ENCODE data around the gene HSF5. TPM values are rescaled to one million over a fixed set of nuclear protein-coding genes. Genes with fewer than 3 reads are reported as not detected.

Gene HSF5
- total and polyA plus RNA-seq, 7 donors, result under 0.01 to 0.29 TPM; not detected in 5

- TF ChIP-seq EP300 (IDR thresholded peaks at IDR 0.05) (no peak), POLR2AphosphoS5 (IDR thresholded peaks at IDR 0.05) (no peak)
- H3K4me1 ChIP-seq, result no peaks in the 10 kb centered on the region
- no peak overlapping the region for H3K27ac ChIP-seq
- no peaks in the 10 kb centered on the region for H3K9me3 ChIP-seq
- H3K4me3 ChIP-seq, result no peak overlapping the region
- 85 to 95% methylated on average over 6 of the region's 6 CpGs for WGBS, 2 donors
- H3K36me3 ChIP-seq, result no peaks in the 10 kb centered on the region
- intact Hi-C loops (cut with DNase I), result no loop called here
- H3K27me3 ChIP-seq, result peaks cover 0 to 5% (median 0%) of the 10 kb centered on the region in 3 donors
- DNase-seq, result no peak
Measured at GRCh38 chr17:58470356-58470755, 17.9 kb downstream of the HSF5 start.

GRCh38 chr17:58468944-58469343 is 19.3 kb downstream of the HSF5 start:
- no peak for TF ChIP-seq POLR2AphosphoS5 (IDR thresholded peaks at IDR 0.05)
- no peak for TF ChIP-seq EP300 (IDR thresholded peaks at IDR 0.05)
- no peak for TF ChIP-seq POLR2A (IDR thresholded peaks at IDR 0.05)
- no peak for TF ChIP-seq CTCF (IDR thresholded peaks at IDR 0.05)
- 71 to 81% methylated on average over 3 of the region's 3 CpGs for WGBS, 2 donors
- H3K27ac ChIP-seq, result no peak overlapping the region
- no peaks in the 10 kb centered on the region for H3K9me3 ChIP-seq
- no peaks in the 10 kb centered on the region for H3K4me1 ChIP-seq
- peaks cover 0 to 5% (median 0%) of the 10 kb centered on the region in 3 donors for H3K27me3 ChIP-seq
- DNase-seq, result no peak
- H3K4me3 ChIP-seq, result no peak overlapping the region
- intact Hi-C loops (cut with DNase I), result no loop called here
- H3K36me3 ChIP-seq, result no peaks in the 10 kb centered on the region

GRCh38 chr17:58455491-58455890 is 32.7 kb downstream of the HSF5 start:
- H3K4me3 ChIP-seq, result no peak overlapping the region
- no peaks in the 10 kb centered on the region for H3K36me3 ChIP-seq
- H3K27ac ChIP-seq, result no peak overlapping the region
- H3K9me3 ChIP-seq, result no peaks in the 10 kb centered on the region
- H3K4me1 ChIP-seq, result no peaks in the 10 kb centered on the region
- no peak for DNase-seq
- intact Hi-C loops (cut with DNase I), result no loop called here
- H3K27me3 ChIP-seq, result no peaks in the 10 kb centered on the region
- TF ChIP-seq POLR2AphosphoS5 (IDR thresholded peaks at IDR 0.05) (no peak), CTCF (IDR thresholded peaks at IDR 0.05) (no peak)

- no peak for DNase-seq
- Histone ChIP-seq H3K36me3 (no peaks in the 10 kb centered on the region), H3K27ac (no peak overlapping the region), H3K27me3 (no peaks in the 10 kb centered on the region), H3K4me1 (no peaks in the 10 kb centered on the region), H3K9me3 (no peaks in the 10 kb centered on the region), H3K4me3 (no peak overlapping the region)
- TF ChIP-seq EP300 (IDR thresholded peaks at IDR 0.05), result no peak
- no peak for TF ChIP-seq CTCF (IDR thresholded peaks at IDR 0.05)
- no peak for TF ChIP-seq POLR2AphosphoS5 (IDR thresholded peaks at IDR 0.05)
- TF ChIP-seq POLR2A (IDR thresholded peaks at IDR 0.05), result no peak
- intact Hi-C loops (cut with DNase I), result no loop called here
- WGBS, 2 donors, result 87 to 96% methylated on average over 1 of the region's 1 CpG
Measured at GRCh38 chr17:58452738-58453137, 35.5 kb downstream of the HSF5 start.

- Histone ChIP-seq H3K9me3 (no peaks in the 10 kb centered on the region), H3K4me1 (no peaks in the 10 kb centered on the region), H3K36me3 (no peaks in the 10 kb centered on the region), H3K27me3 (no peaks in the 10 kb centered on the region), H3K4me3 (no peak overlapping the region), H3K27ac (no peak overlapping the region)
- WGBS, 2 donors, result 71 to 81% methylated on average over 9 of the region's 9 CpGs
- no peak for TF ChIP-seq EP300 (IDR thresholded peaks at IDR 0.05)
- TF ChIP-seq POLR2AphosphoS5 (IDR thresholded peaks at IDR 0.05), result no peak
- TF ChIP-seq CTCF (IDR thresholded peaks at IDR 0.05), result peak in 3 of 4 experiments; percentile 13 to 26 (median 18)
- intact Hi-C loops (cut with DNase I), result no loop called here
- no peak for DNase-seq
Measured at GRCh38 chr17:58447039-58447975, 40.9 kb downstream of the HSF5 start.
